ENCODE results near the gene BRD4. TPM values are rescaled to one million over a fixed set of nuclear protein-coding genes. Genes with fewer than 3 reads are reported as not detected.
A peak's percentile ranks its signal among the peaks of the same experiment; 100 is the strongest.

The BRD4 gene
- total and polyA plus RNA-seq, 8 donors = 16.9 to 53.3 (median 39.9) TPM

GRCh38 chr19:15379083-15379998, 47.0 kb upstream of the BRD4 start, which contains the start of gene AKAP8:
Gene AKAP8, minus strand, starts transcription at chr19:15379787. Its CDS starts 56 bp downstream, at chr19:15379731.
- Histone ChIP-seq H3K4me1 (peaks cover 0 to 15% (median 0%) of the 10 kb centered on the region in 3 donors), H3K27ac (peak within 1 kb of the TSS; percentile 88 to 97 (median 94)), H3K4me3 (peak within 1 kb of the TSS; percentile 91 to 99 (median 96)), H3K27me3 (no peaks in the 10 kb centered on the region), H3K36me3 (no peaks in the 10 kb centered on the region), H3K9me3 (no peaks in the 10 kb centered on the region)
- TF ChIP-seq, protein P1, sequence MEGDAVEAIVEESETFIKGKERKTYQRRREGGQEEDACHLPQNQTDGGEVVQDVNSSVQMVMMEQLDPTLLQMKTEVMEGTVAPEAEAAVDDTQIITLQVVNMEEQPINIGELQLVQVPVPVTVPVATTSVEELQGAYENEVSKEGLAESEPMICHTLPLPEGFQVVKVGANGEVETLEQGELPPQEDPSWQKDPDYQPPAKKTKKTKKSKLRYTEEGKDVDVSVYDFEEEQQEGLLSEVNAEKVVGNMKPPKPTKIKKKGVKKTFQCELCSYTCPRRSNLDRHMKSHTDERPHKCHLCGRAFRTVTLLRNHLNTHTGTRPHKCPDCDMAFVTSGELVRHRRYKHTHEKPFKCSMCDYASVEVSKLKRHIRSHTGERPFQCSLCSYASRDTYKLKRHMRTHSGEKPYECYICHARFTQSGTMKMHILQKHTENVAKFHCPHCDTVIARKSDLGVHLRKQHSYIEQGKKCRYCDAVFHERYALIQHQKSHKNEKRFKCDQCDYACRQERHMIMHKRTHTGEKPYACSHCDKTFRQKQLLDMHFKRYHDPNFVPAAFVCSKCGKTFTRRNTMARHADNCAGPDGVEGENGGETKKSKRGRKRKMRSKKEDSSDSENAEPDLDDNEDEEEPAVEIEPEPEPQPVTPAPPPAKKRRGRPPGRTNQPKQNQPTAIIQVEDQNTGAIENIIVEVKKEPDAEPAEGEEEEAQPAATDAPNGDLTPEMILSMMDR (IDR thresholded peaks at IDR 0.05) = no peak
- 0 to 1% methylated on average over 76 to 111 of the region's 111 CpGs for WGBS, 2 donors
- intact Hi-C loops (cut with DNase I) = no loop called here
- FAIRE-seq (no peak), ATAC-seq (peak; percentile 92 to 97 (median 94)), DNase-seq (peak; percentile 97 to 100 (median 98))

DNA sequence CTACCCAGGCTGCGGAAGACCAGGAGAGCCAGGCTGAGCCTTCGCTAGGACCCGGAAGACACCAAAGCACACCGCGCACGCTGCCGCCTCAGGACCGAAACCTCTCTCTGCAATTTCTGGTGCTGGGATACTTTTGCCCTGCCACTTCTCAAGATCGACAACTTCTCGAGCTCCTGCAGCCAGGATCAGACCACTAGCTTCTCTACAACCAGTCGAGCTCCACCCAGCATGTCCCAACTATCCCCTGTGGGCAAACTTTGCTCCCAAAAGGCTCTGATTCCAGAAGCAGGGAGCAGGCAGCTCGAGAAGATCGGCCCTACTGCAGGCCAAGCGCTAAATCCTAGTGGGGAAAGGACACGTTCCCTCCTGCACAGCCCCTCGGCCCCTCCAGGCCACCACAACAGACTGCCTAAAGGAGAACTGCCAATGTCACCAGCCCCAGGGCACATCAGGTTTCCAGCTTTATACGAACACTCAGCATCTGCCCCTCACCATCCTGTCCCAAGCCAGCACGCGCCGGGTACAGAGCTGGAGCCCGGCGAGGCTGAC, 46.3 kb upstream of the BRD4 start:
- WGBS, 2 donors = 0% methylated on average over 22 of the region's 22 CpGs
- ATAC-seq (peak; percentile 23 to 43 (median 36)), DNase-seq (peak in 4 of 6 donors; percentile 50 to 71 (median 60)), FAIRE-seq (no peak)
- Histone ChIP-seq H3K4me1 (peaks cover 0 to 15% (median 0%) of the 10 kb centered on the region in 3 donors), H3K36me3 (no peaks in the 10 kb centered on the region), H3K4me3 (peak overlapping the region; percentile 91 to 99 (median 96)), H3K9me3 (no peaks in the 10 kb centered on the region), H3K27me3 (no peaks in the 10 kb centered on the region), H3K27ac (peak overlapping the region; percentile 88 to 97 (median 94))
- TF ChIP-seq, protein P1 (IDR thresholded peaks at IDR 0.05) = no peak
- intact Hi-C loops (cut with DNase I) = no loop called here

GRCh38 chr19:15374796-15375440, 42.6 kb upstream of the BRD4 start:
- 73 to 77% methylated on average over 24 of the region's 24 CpGs for WGBS, 2 donors
- H3K9me3 ChIP-seq = no peaks in the 10 kb centered on the region
- peaks cover 0 to 34% (median 17%) of the 10 kb centered on the region in 3 donors for H3K36me3 ChIP-seq
- ATAC-seq (no peak), DNase-seq (peak in 1 of 6 donors; percentile 46), FAIRE-seq (no peak)
- peaks cover 0 to 15% (median 0%) of the 10 kb centered on the region in 3 donors for H3K4me1 ChIP-seq
- no peak overlapping the region for H3K27ac ChIP-seq
- no peaks in the 10 kb centered on the region for H3K27me3 ChIP-seq
- TF ChIP-seq, protein P1 (IDR thresholded peaks at IDR 0.05) = no peak
- H3K4me3 ChIP-seq = no peak overlapping the region
- intact Hi-C loops (cut with DNase I) = no loop called here

GRCh38 chr19:15374105-15374651, 41.8 kb upstream of the BRD4 start:
- Histone ChIP-seq H3K4me3 (no peak overlapping the region), H3K27ac (no peak overlapping the region), H3K36me3 (peaks cover 0 to 42% (median 23%) of the 10 kb centered on the region in 3 donors), H3K9me3 (no peaks in the 10 kb centered on the region), H3K4me1 (peaks cover 0 to 15% (median 0%) of the 10 kb centered on the region in 3 donors), H3K27me3 (no peaks in the 10 kb centered on the region)
- ATAC-seq (no peak), DNase-seq (peak in 2 of 6 donors; percentile 39 to 72), FAIRE-seq (no peak)
- TF ChIP-seq, protein P1 (IDR thresholded peaks at IDR 0.05) = no peak
- WGBS, 2 donors = 80% methylated on average over 20 to 21 of the region's 21 CpGs
- intact Hi-C loops (cut with DNase I) = no loop called here
